Activated CD4-positive, CD25-positive, alpha-beta regulatory T cell treated with anti-CD3 and anti-CD28 coated beads, Interleukin-2, amount 50 U/mL, for 16 hours (primary cell): Measurements from ENCODE around the gene GARNL3.

Experiments
- DNase-seq: peaks from one replicate; pipeline ENCODE4 v3.0.0-alpha.2; 2020; ENCODE audit warnings: low read depth, low spot score

The GARNL3 gene

DNA sequence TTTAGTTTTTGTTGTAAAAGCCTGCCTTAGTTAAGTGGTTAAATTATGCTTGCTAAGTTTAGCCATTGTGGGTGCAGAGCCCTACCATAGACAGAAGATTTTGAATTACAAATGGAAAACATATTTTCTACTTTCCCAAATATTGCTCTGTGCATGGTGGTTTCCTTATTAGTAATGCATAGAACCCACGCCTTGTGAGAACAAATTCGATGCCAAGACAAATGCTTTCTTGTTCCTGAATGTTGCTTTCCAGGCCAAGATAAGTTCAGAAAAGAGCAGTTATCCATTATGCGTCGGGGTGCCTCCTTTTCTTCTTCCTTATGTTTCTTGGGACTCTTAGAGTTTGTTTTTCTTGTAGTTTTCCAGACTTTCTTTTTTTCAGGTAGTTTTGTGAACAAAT lies 31.0 kb upstream of the GARNL3 start:
- DNase-seq = no peak

DNA sequence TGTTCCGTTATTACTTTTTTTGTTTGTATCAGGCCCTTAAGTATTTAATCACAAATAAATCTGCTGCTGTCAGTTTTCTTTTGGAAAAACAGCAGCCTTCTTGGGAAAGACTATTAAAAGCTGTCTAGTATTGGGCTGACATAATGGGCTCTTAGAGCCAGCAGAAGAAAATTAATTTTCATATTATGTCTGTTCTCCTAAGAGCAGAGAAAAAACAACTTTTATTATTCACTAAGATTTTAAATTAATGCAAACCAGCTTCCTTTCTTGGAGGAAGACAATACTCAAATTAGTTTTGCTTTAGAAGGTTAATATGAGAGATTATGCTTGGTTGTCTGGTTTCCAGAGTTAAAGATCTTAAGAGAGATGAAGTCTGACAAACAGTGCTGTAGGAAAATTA lies 30.6 kb upstream of the GARNL3 start:
- DNase-seq = no peak

DNA sequence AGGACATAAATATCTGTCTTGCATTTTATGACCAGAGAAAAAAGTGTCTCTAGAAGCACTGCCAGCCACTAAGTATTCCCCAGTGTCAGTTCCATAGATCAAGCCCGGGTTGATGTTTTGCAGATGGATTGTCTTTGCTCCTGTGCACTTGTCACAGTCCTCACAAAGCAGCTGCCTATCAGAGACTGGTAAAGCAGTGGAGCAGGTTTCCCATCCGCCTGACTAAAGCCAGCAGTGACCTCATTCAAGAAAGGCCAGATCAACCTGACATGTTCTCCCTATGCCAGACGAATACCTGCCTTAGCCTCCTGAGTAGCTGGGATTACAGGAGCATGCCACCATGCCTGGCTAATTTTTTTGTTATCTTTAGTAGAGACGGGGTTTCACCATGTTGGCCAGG lies 26.8 kb upstream of the GARNL3 start:
- DNase-seq = no peak

DNA sequence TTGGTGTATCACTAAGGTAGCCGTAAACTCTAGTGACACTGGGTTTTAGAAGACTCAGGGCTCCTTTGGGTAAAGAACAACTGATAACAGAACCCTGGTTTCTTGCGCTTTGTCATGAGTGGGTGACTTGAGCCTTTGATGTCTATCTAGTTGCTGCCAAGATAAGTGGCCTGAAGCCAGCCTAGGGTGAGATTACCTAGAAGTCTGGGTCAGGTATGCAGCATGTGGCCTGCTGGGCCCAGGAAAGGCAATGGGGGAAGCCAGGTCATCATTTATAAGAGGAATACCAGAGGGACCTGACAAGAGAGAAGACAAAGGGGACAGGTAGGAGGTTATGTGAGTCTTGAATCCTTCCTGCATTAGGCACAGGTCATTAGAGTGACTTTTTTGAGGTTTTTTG lies 23.2 kb upstream of the GARNL3 start:
- no peak for DNase-seq

GRCh38 chr9:127244609-127245601 lies 19.7 kb upstream of the GARNL3 start:
- DNase-seq = peak; percentile 89

DNA sequence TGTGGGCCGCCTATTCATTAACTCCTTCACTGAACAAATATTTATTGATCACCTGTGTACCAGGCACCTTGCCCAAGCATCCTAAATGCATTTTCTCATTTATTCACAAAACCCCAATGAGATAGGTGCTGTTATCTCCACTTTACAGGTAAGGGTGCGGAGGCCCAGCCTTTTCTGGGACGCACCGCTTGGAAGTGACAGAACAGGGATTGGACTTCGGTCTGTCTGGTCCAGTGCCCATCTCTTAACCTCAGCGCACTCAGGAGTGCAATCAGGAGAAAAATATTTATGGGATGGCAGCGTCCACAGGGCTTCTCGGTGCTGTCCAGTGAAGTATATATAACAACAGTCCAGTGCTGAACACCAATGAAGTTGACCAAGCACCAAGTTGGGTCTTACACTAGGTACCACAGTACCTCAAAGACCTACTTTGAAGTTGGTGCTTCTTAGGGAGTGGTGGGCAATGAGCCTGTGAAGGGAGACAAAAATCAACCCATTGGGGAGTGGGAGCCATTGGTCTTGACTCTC lies 18.9 kb upstream of the GARNL3 start:
- no peak for DNase-seq

- no peak for DNase-seq
Measured at GRCh38 chr9:127248241-127248640, 16.3 kb upstream of the GARNL3 start.

- no peak for DNase-seq
Measured at GRCh38 chr9:127249877-127250276, 14.7 kb upstream of the GARNL3 start.

GRCh38 chr9:127250896-127251391 lies 13.6 kb upstream of the GARNL3 start:
- no peak for DNase-seq

DNA sequence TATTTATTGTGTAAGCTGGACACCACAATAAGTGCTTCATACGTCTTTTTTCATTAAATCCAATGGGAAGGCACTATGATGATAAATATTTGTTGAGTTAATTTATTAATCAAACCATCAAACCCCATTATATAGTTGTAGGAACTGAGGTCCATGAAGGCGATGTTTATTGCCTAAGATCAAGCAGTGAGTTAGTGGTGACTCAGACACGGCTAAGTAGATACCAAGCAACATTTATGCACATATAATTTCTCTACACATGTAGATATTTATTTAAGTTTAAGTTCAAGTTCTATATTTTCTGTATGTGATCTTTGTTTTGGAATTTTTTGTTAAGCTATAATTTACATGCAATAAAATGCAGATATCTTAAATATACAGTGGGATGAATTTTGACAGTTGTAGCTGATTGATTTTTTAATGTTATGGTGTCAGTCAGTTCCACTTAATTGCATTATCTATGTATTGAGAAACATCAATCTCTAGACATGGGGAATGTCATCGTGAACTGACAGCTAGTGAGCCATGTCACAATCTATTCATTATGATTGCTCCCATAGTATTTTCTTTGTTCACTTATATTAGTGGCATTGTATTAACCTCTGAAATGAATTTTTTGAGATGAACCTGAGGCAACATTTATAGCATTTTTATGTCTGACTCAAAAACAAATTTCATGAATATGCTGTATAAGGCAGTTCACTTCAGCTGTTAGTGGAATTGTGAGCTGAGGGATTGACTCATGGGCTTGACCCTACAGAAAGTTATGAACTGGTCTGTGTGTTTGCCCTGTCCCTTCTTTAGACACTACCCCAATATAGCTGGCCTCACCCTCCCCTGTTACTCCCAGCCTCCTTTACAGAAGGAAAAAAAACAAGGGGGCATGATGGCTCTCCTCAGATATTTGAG lies 11.9 kb upstream of the GARNL3 start:
- no peak for DNase-seq

- DNase-seq = no peak
Measured at GRCh38 chr9:127253446-127253845, 11.1 kb upstream of the GARNL3 start.

DNA sequence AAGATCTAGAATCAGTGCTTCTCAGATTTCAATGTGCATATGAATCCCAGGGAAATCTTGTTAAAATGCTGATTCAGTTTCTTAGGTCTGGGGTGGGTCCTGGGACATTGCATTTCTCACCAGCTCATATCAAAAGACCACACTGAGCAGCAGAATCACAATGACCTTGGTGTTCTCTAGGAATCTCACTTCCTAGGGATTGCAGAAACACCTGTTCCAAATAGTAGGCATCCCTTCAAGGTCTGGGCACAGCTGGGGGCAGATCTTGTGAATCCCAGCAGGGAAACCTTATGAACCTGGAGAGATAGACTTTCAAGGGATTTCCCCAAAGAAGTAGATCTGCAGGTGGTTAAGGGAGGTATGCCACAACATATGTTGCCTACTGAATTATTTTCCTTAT lies 8.9 kb upstream of the GARNL3 start:
- no peak for DNase-seq

DNA sequence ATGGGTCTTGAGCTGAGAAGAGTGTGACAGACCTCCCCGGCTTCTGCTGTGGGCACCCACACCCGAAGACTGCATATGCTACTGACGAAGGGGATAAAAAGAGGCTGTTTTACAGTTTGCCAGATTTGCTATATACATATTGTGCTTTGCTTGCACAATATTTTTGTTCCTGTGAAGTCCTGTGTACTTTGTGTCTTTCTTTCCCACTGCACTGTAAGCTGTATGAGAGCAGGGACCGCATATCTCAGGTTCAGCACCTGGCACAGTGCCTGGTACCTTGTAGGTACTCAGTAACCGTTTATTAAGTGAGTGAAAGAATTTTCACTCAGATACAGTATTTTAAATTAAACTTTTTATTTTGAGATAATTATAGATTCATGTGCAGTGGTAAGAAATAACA lies 8.2 kb upstream of the GARNL3 start:
- DNase-seq = no peak

GRCh38 chr9:127258606-127259471 lies 5.7 kb upstream of the GARNL3 start:
- DNase-seq = no peak

- DNase-seq = no peak
Measured at GRCh38 chr9:127262602-127263001, 2.0 kb upstream of the GARNL3 start.

DNA sequence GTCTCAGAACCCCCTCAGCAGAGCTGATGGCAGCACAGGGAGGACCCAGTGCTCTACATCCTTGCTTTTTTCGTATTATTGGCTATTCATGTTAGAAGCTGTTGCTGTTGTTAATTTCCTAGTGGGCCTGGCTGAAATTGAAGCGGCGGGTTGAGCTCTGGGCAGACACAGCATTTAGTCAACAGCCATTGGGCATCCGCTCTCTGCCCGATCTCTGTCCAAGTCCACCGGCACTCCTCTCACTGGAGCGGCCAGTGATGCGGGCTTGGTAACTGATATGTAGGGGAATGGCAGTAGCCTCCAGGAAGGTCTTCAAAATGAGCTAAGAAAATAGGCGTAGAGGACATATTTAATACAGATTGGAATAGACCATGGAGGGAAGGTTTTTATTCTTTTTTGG lies 1.3 kb upstream of the GARNL3 start:
- no peak for DNase-seq

GRCh38 chr9:127263664-127264063 lies 910 bp upstream of the GARNL3 start:
- no peak for DNase-seq

- no peak for DNase-seq
Measured at GRCh38 chr9:127267793-127268525, 3.4 kb downstream of the GARNL3 start.

DNA sequence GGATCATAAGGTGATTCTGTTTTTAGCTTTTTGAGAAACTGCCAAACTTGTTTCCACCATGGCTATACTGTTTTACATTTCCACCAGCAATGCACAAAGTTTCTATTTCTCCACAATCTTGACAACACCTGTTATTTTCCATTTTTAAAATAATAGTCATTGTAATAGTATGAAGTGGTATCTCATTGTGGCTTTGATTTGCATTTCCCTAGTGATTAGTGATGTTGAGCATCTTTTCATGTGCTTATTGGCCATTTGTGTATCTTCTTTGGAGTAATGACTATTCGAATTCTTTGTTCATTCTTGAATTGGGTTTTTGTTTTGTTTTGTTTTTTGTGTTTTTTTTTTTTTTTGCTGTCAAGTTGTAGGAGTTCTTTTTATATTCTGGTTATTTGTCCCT lies 4.9 kb downstream of the GARNL3 start:
- DNase-seq = no peak

- DNase-seq = no peak
Measured at GRCh38 chr9:127273326-127273725, 8.8 kb downstream of the GARNL3 start.
